Neural cell (in vitro differentiated cells): ENCODE data around the gene SLC36A1. TPM values are rescaled to one million over a fixed set of nuclear protein-coding genes. Genes with fewer than 3 reads are reported as not detected.

ENCODE experiments used
- H2AFZ ChIP-seq: fragments of 200-600, 300-800 bp; sonication (generic), shearing (Covaris generic); 2 replicates; pipeline ENCODE4 v1.6.0; 2014; ENCODE audit warnings: low read depth, mild to moderate bottlenecking, antibody characterized with exemption, low read length, moderate library complexity
- H3F3A ChIP-seq: fragments of 200-600 bp; shearing (Covaris generic); 2 replicates; pipeline ENCODE4 v1.6.1; 2016; ENCODE audit warnings: mild to moderate bottlenecking, moderate library complexity, mixed read lengths, antibody characterized with exemption, low read length; ENCODE audit not compliant: insufficient read depth, poor library complexity, severe bottlenecking
- H3K27ac ChIP-seq: fragments of 200-600, 300-800 bp; sonication (generic), shearing (Covaris generic); 2 replicates; pipeline ENCODE4 v1.5.1; 2014; ENCODE audit warnings: mild to moderate bottlenecking, low read length, moderate library complexity
- H3K27me3 ChIP-seq: fragments of 300-800, 200-600 bp; sonication (generic), shearing (Covaris generic); 2 replicates; pipeline ENCODE4 v1.6.0; 2014; ENCODE audit warnings: mild to moderate bottlenecking, low read depth, low read length, moderate library complexity; ENCODE audit not compliant: insufficient read depth
- H3K36me3 ChIP-seq: fragments of 300-800, 200-600 bp; sonication (generic), shearing (Covaris generic); 2 replicates; pipeline ENCODE4 v1.5.1; 2014; ENCODE audit warnings: mild to moderate bottlenecking, antibody characterized with exemption, low read length, moderate library complexity; ENCODE audit not compliant: insufficient read depth
- H3K4me2 ChIP-seq: fragments of 300-800, 200-600 bp; sonication (generic), shearing (Covaris generic); 2 replicates; pipeline ENCODE4 v1.6.0; 2014; ENCODE audit warnings: mild to moderate bottlenecking, low read length
- H3K4me3 ChIP-seq: fragments of 300-800, 200-600 bp; sonication (generic), shearing (Covaris generic); 2 replicates; pipeline ENCODE4 v1.5.1; 2014; ENCODE audit warnings: mild to moderate bottlenecking, low read length, moderate library complexity
- H3K79me2 ChIP-seq: fragments of 200-600 bp; shearing (Covaris generic); replicated peaks from 2 replicates; pipeline ENCODE4 v1.6.0; 2014; ENCODE audit warnings: mild to moderate bottlenecking, low read length, moderate library complexity; ENCODE audit not compliant: insufficient read depth
- H3K9ac ChIP-seq: fragments of 300-800, 200-600 bp; sonication (generic), shearing (Covaris generic); 2 replicates; pipeline ENCODE4 v1.6.1; 2016; ENCODE audit warnings: mild to moderate bottlenecking, low read length, mixed read lengths
- H3K9me2 ChIP-seq: fragments of 200-600 bp; shearing (Covaris generic); 2 replicates; pipeline ENCODE4 v1.6.1; 2016; ENCODE audit warnings: mild to moderate bottlenecking, low read length, mixed read lengths; ENCODE audit not compliant: insufficient read depth
- H3K9me3 ChIP-seq: fragments of 200-600, 300-800 bp; sonication (generic), shearing (Covaris generic); 2 replicates; pipeline ENCODE4 v1.6.1; 2016; ENCODE audit warnings: mild to moderate bottlenecking, mixed run types, low read length, moderate library complexity, mixed read lengths
- H4K20me1 ChIP-seq: fragments of 200-600 bp; shearing (Covaris generic); 2 replicates; pipeline ENCODE4 v1.6.1; 2016; ENCODE audit warnings: mild to moderate bottlenecking, mixed run types; ENCODE audit not compliant: insufficient read depth
- CTCF ChIP-seq: fragments of 450-650 bp; IDR thresholded peaks from 2 replicates; pipeline ENCODE4 v1.5.1; 2014; ENCODE audit warnings: antibody characterized with exemption, mild to moderate bottlenecking, moderate library complexity; ENCODE audit not compliant: poor library complexity, severe bottlenecking
- EP300 ChIP-seq: fragments of 450-650 bp; conservative IDR thresholded peaks from 2 replicates; pipeline ENCODE4 v1.6.1; 2014; ENCODE audit warnings: antibody characterized with exemption, mild to moderate bottlenecking, moderate library complexity; ENCODE audit not compliant: poor library complexity, severe bottlenecking
- EZH2 ChIP-seq: fragments of 200-600, 300-800 bp; shearing (Covaris generic), sonication (generic); IDR thresholded peaks from 2 replicates; pipeline ENCODE4 v1.6.1; 2014; ENCODE audit warnings: antibody characterized with exemption, low read length, borderline replicate concordance, mild to moderate bottlenecking; ENCODE audit not compliant: insufficient read depth, poor library complexity, severe bottlenecking
- MXI1 ChIP-seq: fragments of 450-650 bp; conservative IDR thresholded peaks from 2 replicates; pipeline ENCODE4 v1.6.1; 2014; ENCODE audit warnings: antibody characterized with exemption, mild to moderate bottlenecking; ENCODE audit not compliant: poor library complexity, severe bottlenecking
- POLR2AphosphoS5 ChIP-seq: IDR thresholded peaks from 2 replicates; pipeline ENCODE4 v1.6.1; 2012
- RAD21 ChIP-seq: fragments of 450-650 bp; conservative IDR thresholded peaks from 2 replicates; pipeline ENCODE4 v1.6.1; 2014; ENCODE audit warnings: antibody characterized with exemption, mild to moderate bottlenecking, moderate library complexity
- REST ChIP-seq: IDR thresholded peaks from 2 replicates; pipeline ENCODE4 v1.6.1; 2012; ENCODE audit warnings: borderline replicate concordance
- SMC3 ChIP-seq: fragments of 450-650 bp; conservative IDR thresholded peaks from 2 replicates; pipeline ENCODE4 v1.6.1; 2014; ENCODE audit warnings: antibody characterized with exemption, mild to moderate bottlenecking, moderate library complexity; ENCODE audit not compliant: poor library complexity
- TAF1 ChIP-seq: IDR thresholded peaks from 2 replicates; pipeline ENCODE4 v1.6.1; 2012; ENCODE audit warnings: low read depth
- polyA minus RNA-seq: library from RNA; depleted of rRNA, polyadenylated mRNA; stranded (reverse); fragments of >200 nt; gene quantifications from 2 replicates; pipeline ENCODE4 v1.2.3, GENCODE V29; 2014
- polyA plus RNA-seq: library from polyadenylated mRNA; depleted of rRNA; stranded (reverse); fragments of >200 nt; gene quantifications from 2 replicates; pipeline ENCODE4 v1.2.3, GENCODE V29; 2014

SLC36A1 gene
- polyA plus RNA-seq (5.0 and 5.3 TPM in 2 replicates), polyA minus RNA-seq (17.0 TPM in 2 replicates)

- Histone ChIP-seq H3K79me2 (no peaks in the 10 kb centered on the region), H3K9me2 (no peaks in the 10 kb centered on the region), H4K20me1 (no peaks in the 10 kb centered on the region), H3K36me3 (no peaks in the 10 kb centered on the region), H3K9ac (peak within 1 kb of the TSS; percentile 71), H2AFZ (peak within 1 kb of the TSS; percentile 81), H3K27me3 (no peaks in the 10 kb centered on the region), H3K9me3 (no peaks in the 10 kb centered on the region), H3K27ac (peak within 1 kb of the TSS; percentile 34), H3F3A (no peaks in the 10 kb centered on the region), H3K4me2 (peak within 1 kb of the TSS; percentile 74), H3K4me3 (peak within 1 kb of the TSS; percentile 87)
- peak; percentile 99 for TF ChIP-seq SMC3
- peak; percentile 93 for TF ChIP-seq RAD21
- no peak for TF ChIP-seq TAF1
- TF ChIP-seq REST = no peak
- TF ChIP-seq EP300 = peak; percentile 35
- TF ChIP-seq EZH2 = no peak
- TF ChIP-seq CTCF = peak; percentile 99
- peak; percentile 89 for TF ChIP-seq MXI1
- peak; percentile 11 for TF ChIP-seq POLR2AphosphoS5
These were observed at the start of gene SLC36A1 for GRCh38 chr5:151447174-151448037. SLC36A1 (plus strand) TSS chr5:151447603; CDS start chr5:151458793, 11,190 bp downstream.

DNA sequence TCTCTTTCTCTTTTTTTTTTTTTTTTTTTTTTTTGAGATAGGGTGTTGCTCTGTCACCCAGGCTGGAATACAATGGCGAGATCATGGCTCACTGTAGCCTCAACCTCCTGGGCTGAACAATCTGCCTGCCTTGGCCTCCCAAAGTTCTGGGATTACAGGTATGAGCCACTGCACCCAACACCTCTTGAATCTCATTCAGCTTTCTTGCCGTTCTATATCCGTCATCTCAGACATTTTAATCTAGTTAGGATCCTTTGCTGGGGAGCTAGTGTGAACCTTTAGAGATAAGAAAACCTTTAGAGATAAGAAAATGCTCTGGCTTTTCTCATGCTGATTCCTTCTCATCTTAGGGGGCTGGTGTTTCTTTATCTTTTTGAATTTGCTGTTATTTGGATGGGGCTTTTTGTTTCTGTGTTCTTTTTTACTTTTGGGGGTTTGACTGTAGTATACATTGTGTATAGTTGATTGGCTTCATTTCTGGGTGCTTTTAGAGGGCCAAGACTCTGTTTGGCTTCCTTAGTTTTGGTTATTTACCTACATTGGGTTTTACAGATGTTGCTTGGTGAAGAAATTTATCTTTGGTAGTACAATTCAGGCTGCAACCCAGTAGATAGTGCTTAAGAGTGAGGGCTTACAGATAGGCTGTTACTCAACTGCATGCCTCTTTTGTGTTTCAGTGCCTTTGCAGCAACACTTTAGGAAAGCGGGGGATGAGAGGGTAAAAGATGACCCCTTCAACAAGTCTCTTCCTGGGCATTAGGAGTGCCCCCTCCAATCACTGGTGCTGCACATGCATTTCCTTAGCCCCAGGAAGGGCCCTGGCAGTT, 41.9 kb upstream of the SLC36A1 start:
- H3K9me3 ChIP-seq = peaks cover 3% of the 10 kb centered on the region
- no peak overlapping the region for H3K4me3 ChIP-seq
- no peak overlapping the region for H3K4me2 ChIP-seq
- no peak overlapping the region for H2AFZ ChIP-seq
- no peaks in the 10 kb centered on the region for H3F3A ChIP-seq
- TF ChIP-seq POLR2AphosphoS5 (no peak), EP300 (no peak), REST (no peak), CTCF (no peak), TAF1 (no peak)
- H3K9ac ChIP-seq = no peak overlapping the region
- H3K36me3 ChIP-seq = no peaks in the 10 kb centered on the region
- H3K27ac ChIP-seq = no peak overlapping the region
- H3K9me2 ChIP-seq = no peaks in the 10 kb centered on the region
- no peaks in the 10 kb centered on the region for H3K79me2 ChIP-seq
- H3K27me3 ChIP-seq = no peaks in the 10 kb centered on the region
- no peaks in the 10 kb centered on the region for H4K20me1 ChIP-seq
